Neural progenitor cell (in vitro differentiated cells): ENCODE measurements around the gene ATF6. TPM values are rescaled to one million over a fixed set of nuclear protein-coding genes. Genes with fewer than 3 reads are reported as not detected.

Source experiments
- DNase-seq: peaks from one replicate; pipeline ENCODE4 v3.0.0-alpha.2; 2016; ENCODE audit warnings: low spot score
- H2AFZ ChIP-seq: fragments of 200-600 bp; sonication (generic); replicated peaks from 2 replicates; pipeline ENCODE4 v1.6.1; 2016; ENCODE audit warnings: antibody characterized with exemption
- H3F3A ChIP-seq: fragments of 200-600 bp; sonication (generic); 2 replicates; pipeline ENCODE4 v1.6.1; 2016; ENCODE audit warnings: antibody characterized with exemption, low read depth
- H3K27ac ChIP-seq: fragments of 200-600 bp; sonication (generic); 2 replicates; pipeline ENCODE4 v1.5.1; 2016; ENCODE audit warnings: mild to moderate bottlenecking
- H3K27me3 ChIP-seq: fragments of 200-600 bp; sonication (generic); 2 replicates; pipeline ENCODE4 v1.6.1; 2016; ENCODE audit warnings: mild to moderate bottlenecking, moderate library complexity
- H3K36me3 ChIP-seq: fragments of 200-600 bp; sonication (generic); 2 replicates; pipeline ENCODE4 v1.5.1; 2016
- H3K4me1 ChIP-seq: fragments of 200-600 bp; sonication (generic); 2 replicates; pipeline ENCODE4 v1.6.1; 2016; ENCODE audit warnings: mixed run types
- H3K4me2 ChIP-seq: fragments of 200-600 bp; sonication (generic); 2 replicates; pipeline ENCODE4 v1.6.1; 2016
- H3K4me3 ChIP-seq: fragments of 200-600 bp; sonication (generic); 2 replicates; pipeline ENCODE4 v1.5.1; 2016
- H3K79me2 ChIP-seq: fragments of 200-600 bp; sonication (generic); 2 replicates; pipeline ENCODE4 v1.6.1; 2016; ENCODE audit warnings: low read depth
- H3K9ac ChIP-seq: fragments of 200-600 bp; sonication (generic); 2 replicates; pipeline ENCODE4 v1.6.1; 2016
- H3K9me3 ChIP-seq: fragments of 200-600 bp; sonication (generic); 2 replicates; pipeline ENCODE4 v1.5.1; 2016; ENCODE audit warnings: low read depth
- H4K20me1 ChIP-seq: fragments of 200-600 bp; sonication (generic); 2 replicates; pipeline ENCODE4 v1.6.1; 2016; ENCODE audit warnings: low read depth
- H3K27ac Mint-ChIP-seq: 3 replicates; pipeline ENCODE4 v1.8.0; 2021; ENCODE audit warnings: mixed read lengths
- H3K27me3 Mint-ChIP-seq: 2 replicates; pipeline ENCODE4 v1.8.0; 2022; ENCODE audit warnings: low read depth, mild to moderate bottlenecking, inconsistent platforms, moderate library complexity, mixed read lengths; ENCODE audit not compliant: insufficient read depth
- H3K36me3 Mint-ChIP-seq: 3 replicates; pipeline ENCODE4 v1.8.0; 2021; ENCODE audit warnings: mixed read lengths
- H3K4me1 Mint-ChIP-seq: 3 replicates; pipeline ENCODE4 v1.8.0; 2021; ENCODE audit warnings: mixed read lengths
- H3K4me3 Mint-ChIP-seq: 3 replicates; pipeline ENCODE4 v1.8.0; 2021; ENCODE audit warnings: mild to moderate bottlenecking, moderate library complexity, mixed read lengths
- H3K9me3 Mint-ChIP-seq: 3 replicates; pipeline ENCODE4 v1.8.0; 2020; ENCODE audit warnings: mixed read lengths
- CTCF ChIP-seq: fragments of 200-600 bp; sonication (generic); IDR thresholded peaks from 2 replicates; pipeline ENCODE4 v1.5.1; 2017; ENCODE audit warnings: antibody characterized with exemption, mild to moderate bottlenecking
- EZH2 ChIP-seq: fragments of 200-600 bp; sonication (generic); IDR thresholded peaks from 2 replicates; pipeline ENCODE4 v1.6.1; 2017; ENCODE audit warnings: antibody characterized with exemption, mild to moderate bottlenecking, moderate library complexity
- EZH2phosphoT487 ChIP-seq: fragments of 200-600 bp; sonication (generic); IDR thresholded peaks from 2 replicates; pipeline ENCODE4 v1.6.1; 2017; ENCODE audit warnings: antibody characterized with exemption
- total RNA-seq: library from RNA; depleted of rRNA; stranded (reverse); fragments of >200 nt; gene quantifications from 2 replicates; pipeline ENCODE4 v1.2.3, GENCODE V29; 2015; ENCODE audit warnings: low replicate concordance

Gene ATF6
- total RNA-seq, 1 donor from 2014 or later: 31.7 TPM

GRCh38 chr1:161905269-161905884 lies 139.3 kb downstream of the ATF6 start:
- peaks cover 2% of the 10 kb centered on the region for H3K4me1 Mint-ChIP-seq
- no peaks in the 10 kb centered on the region for H3F3A ChIP-seq
- no peaks in the 10 kb centered on the region for H3K4me1 ChIP-seq
- no peak overlapping the region for H3K9ac ChIP-seq
- no peaks in the 10 kb centered on the region for H3K36me3 Mint-ChIP-seq
- no peak overlapping the region for H3K4me3 ChIP-seq
- H3K27ac Mint-ChIP-seq: no peak overlapping the region
- H3K27me3 ChIP-seq: no peaks in the 10 kb centered on the region
- H3K27ac ChIP-seq: no peak overlapping the region
- H2AFZ ChIP-seq: no peak overlapping the region
- H3K9me3 ChIP-seq: no peaks in the 10 kb centered on the region
- H3K4me3 Mint-ChIP-seq: no peak overlapping the region
- no peaks in the 10 kb centered on the region for H3K79me2 ChIP-seq
- peak; percentile 44 for TF ChIP-seq CTCF
- no peak for TF ChIP-seq EZH2phosphoT487
- H3K9me3 Mint-ChIP-seq: no peaks in the 10 kb centered on the region
- no peak overlapping the region for H3K4me2 ChIP-seq
- DNase-seq: peak; percentile 48
- no peaks in the 10 kb centered on the region for H3K27me3 Mint-ChIP-seq
- no peaks in the 10 kb centered on the region for H3K36me3 ChIP-seq
- no peaks in the 10 kb centered on the region for H4K20me1 ChIP-seq

GRCh38 chr1:161907265-161907664 lies 141.1 kb downstream of the ATF6 start:
- no peak overlapping the region for H3K4me3 ChIP-seq
- no peaks in the 10 kb centered on the region for H3F3A ChIP-seq
- H3K4me2 ChIP-seq: no peak overlapping the region
- DNase-seq: no peak
- Mint-ChIP-seq H3K36me3 (no peaks in the 10 kb centered on the region), H3K4me3 (no peak overlapping the region), H3K27me3 (no peaks in the 10 kb centered on the region), H3K27ac (no peak overlapping the region), H3K4me1 (peaks cover 2% of the 10 kb centered on the region), H3K9me3 (no peaks in the 10 kb centered on the region)
- H2AFZ ChIP-seq: no peak overlapping the region
- H3K9me3 ChIP-seq: no peaks in the 10 kb centered on the region
- TF ChIP-seq CTCF: no peak
- no peak for TF ChIP-seq EZH2phosphoT487
- no peak for TF ChIP-seq EZH2
- H3K79me2 ChIP-seq: no peaks in the 10 kb centered on the region
- H3K27ac ChIP-seq: no peak overlapping the region
- no peaks in the 10 kb centered on the region for H3K36me3 ChIP-seq
- no peaks in the 10 kb centered on the region for H3K4me1 ChIP-seq
- H3K27me3 ChIP-seq: no peaks in the 10 kb centered on the region
- no peak overlapping the region for H3K9ac ChIP-seq
- H4K20me1 ChIP-seq: no peaks in the 10 kb centered on the region

GRCh38 chr1:161908264-161908663 lies 142.1 kb downstream of the ATF6 start:
- Histone ChIP-seq H3K4me2 (no peak overlapping the region), H3K27ac (no peak overlapping the region), H2AFZ (no peak overlapping the region), H3K79me2 (no peaks in the 10 kb centered on the region), H3K4me3 (no peak overlapping the region), H4K20me1 (no peaks in the 10 kb centered on the region), H3K27me3 (no peaks in the 10 kb centered on the region), H3K36me3 (no peaks in the 10 kb centered on the region), H3K9ac (no peak overlapping the region), H3K9me3 (no peaks in the 10 kb centered on the region), H3F3A (no peaks in the 10 kb centered on the region), H3K4me1 (no peaks in the 10 kb centered on the region)
- no peak for DNase-seq
- H3K4me1 Mint-ChIP-seq: peaks cover 2% of the 10 kb centered on the region
- H3K36me3 Mint-ChIP-seq: peaks cover 6% of the 10 kb centered on the region
- no peaks in the 10 kb centered on the region for H3K27me3 Mint-ChIP-seq
- no peak overlapping the region for H3K27ac Mint-ChIP-seq
- H3K4me3 Mint-ChIP-seq: no peak overlapping the region
- no peak for TF ChIP-seq EZH2phosphoT487
- TF ChIP-seq CTCF: no peak
- TF ChIP-seq EZH2: no peak
- H3K9me3 Mint-ChIP-seq: no peaks in the 10 kb centered on the region
